ENCODE results near the gene SGK1. TPM values are rescaled to one million over a fixed set of nuclear protein-coding genes. Genes with fewer than 3 reads are reported as not detected.

Gene SGK1
- total RNA-seq, 1 experiment from 2014 or later: 95.2 TPM

DNA sequence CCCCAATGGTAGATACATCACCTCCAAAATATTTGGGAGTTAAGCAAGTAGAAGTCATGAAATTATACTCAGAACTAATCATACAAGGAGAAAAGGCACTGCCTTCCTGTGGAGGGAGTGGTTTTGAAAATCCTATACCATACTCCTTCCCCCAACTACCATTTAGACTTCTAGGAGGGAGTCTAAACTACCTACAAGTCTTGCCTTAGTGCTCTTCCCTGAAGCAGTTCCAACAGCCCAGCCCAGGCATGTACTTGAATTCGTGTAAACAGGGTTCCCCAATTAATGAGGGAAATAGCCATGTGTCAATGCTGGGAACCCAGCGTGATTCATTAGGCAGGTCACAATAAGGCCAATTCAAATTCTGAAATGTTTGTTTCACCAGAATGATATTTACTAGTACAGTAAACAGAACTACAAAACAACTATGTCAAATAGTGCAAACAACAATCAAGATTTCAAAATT lies 39.1 kb upstream of the SGK1 start:
- no peaks in the 10 kb centered on the region for H3K4me1 ChIP-seq (ENCODE audit: insufficient read depth, low read length)
- H3K36me3 ChIP-seq (ENCODE audit: low read depth, low read length): no peaks in the 10 kb centered on the region
- H3K9me3 ChIP-seq (ENCODE audit: low read length): no peaks in the 10 kb centered on the region
- H2AFZ ChIP-seq (ENCODE audit: low read length): no peak overlapping the region
- no peak overlapping the region for H3K4me2 ChIP-seq (ENCODE audit: low read length)
- TF ChIP-seq CTCF (conservative IDR thresholded peaks at IDR 0.05; ENCODE audit: low read depth, low read length) (no peak), EZH2phosphoT487 (IDR thresholded peaks at IDR 0.05; ENCODE audit: borderline replicate concordance, low read length) (no peak), EZH2 (IDR thresholded peaks at IDR 0.05; ENCODE audit: low read length, unreplicated experiment) (no peak)
- intact Hi-C loops (cut with micrococcal nuclease): no loop called here
- no peaks in the 10 kb centered on the region for H3K27me3 ChIP-seq (ENCODE audit: low read length)
- DNase-seq: no peak
- no peak overlapping the region for H3K4me3 ChIP-seq (ENCODE audit: low read length)
- no peaks in the 10 kb centered on the region for H3F3A ChIP-seq (ENCODE audit: low read length, unreplicated experiment)
- no peak overlapping the region for H3K27ac ChIP-seq (ENCODE audit: low read length)
- CTCF ChIA-PET: no interaction called here
- no peaks in the 10 kb centered on the region for H3K9me2 ChIP-seq (replicated peaks; ENCODE audit: low read length)
- no peaks in the 10 kb centered on the region for H4K20me1 ChIP-seq (ENCODE audit: low read length)
- POLR2A ChIA-PET (ENCODE audit: unreplicated experiment): no interaction called here
- no peaks in the 10 kb centered on the region for H3K79me2 ChIP-seq (ENCODE audit: low read length)
- no TSS peak for BruUV-seq (replicated peaks)
- H3K9ac ChIP-seq (ENCODE audit: low read length): no peak overlapping the region
- no peak for ATAC-seq

DNA sequence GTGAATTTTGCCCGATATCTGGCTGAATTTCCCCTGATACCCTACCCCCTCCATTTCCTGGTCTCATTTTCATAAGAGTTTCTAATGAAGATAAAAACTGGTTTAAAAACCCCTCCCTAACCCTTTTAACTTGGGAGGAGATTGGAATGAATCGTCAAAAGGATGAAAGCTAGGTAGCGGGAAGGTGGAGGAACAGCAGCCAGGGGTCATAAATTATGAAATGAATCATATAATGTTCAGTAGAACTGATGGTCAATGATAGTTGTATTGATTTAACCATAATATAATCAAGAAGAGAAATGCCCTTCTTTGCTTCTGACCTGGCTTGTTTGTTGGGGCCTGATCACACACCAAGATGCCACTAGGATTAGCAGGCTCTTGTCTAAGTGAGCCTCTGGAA lies 38.5 kb upstream of the SGK1 start:
- H3K36me3 ChIP-seq (ENCODE audit: low read depth, low read length): no peaks in the 10 kb centered on the region
- no peak for DNase-seq
- no peak overlapping the region for H2AFZ ChIP-seq (ENCODE audit: low read length)
- H3K9ac ChIP-seq (ENCODE audit: low read length): no peak overlapping the region
- no peak overlapping the region for H3K4me2 ChIP-seq (ENCODE audit: low read length)
- H3F3A ChIP-seq (ENCODE audit: low read length, unreplicated experiment): no peaks in the 10 kb centered on the region
- no peaks in the 10 kb centered on the region for H3K9me2 ChIP-seq (replicated peaks; ENCODE audit: low read length)
- no TSS peak for BruUV-seq (replicated peaks)
- no peaks in the 10 kb centered on the region for H4K20me1 ChIP-seq (ENCODE audit: low read length)
- H3K4me1 ChIP-seq (ENCODE audit: insufficient read depth, low read length): no peaks in the 10 kb centered on the region
- H3K9me3 ChIP-seq (ENCODE audit: low read length): no peaks in the 10 kb centered on the region
- no peak for ATAC-seq
- H3K27ac ChIP-seq (ENCODE audit: low read length): no peak overlapping the region
- ChIA-PET CTCF (no interaction called here), POLR2A (ENCODE audit: unreplicated experiment) (no interaction called here)
- H3K79me2 ChIP-seq (ENCODE audit: low read length): no peaks in the 10 kb centered on the region
- TF ChIP-seq EZH2 (IDR thresholded peaks at IDR 0.05; ENCODE audit: low read length, unreplicated experiment): no peak
- TF ChIP-seq CTCF (conservative IDR thresholded peaks at IDR 0.05; ENCODE audit: low read depth, low read length): no peak
- TF ChIP-seq EZH2phosphoT487 (IDR thresholded peaks at IDR 0.05; ENCODE audit: borderline replicate concordance, low read length): no peak
- H3K27me3 ChIP-seq (ENCODE audit: low read length): no peaks in the 10 kb centered on the region
- intact Hi-C loops (cut with micrococcal nuclease): no loop called here
- no peak overlapping the region for H3K4me3 ChIP-seq (ENCODE audit: low read length)

DNA sequence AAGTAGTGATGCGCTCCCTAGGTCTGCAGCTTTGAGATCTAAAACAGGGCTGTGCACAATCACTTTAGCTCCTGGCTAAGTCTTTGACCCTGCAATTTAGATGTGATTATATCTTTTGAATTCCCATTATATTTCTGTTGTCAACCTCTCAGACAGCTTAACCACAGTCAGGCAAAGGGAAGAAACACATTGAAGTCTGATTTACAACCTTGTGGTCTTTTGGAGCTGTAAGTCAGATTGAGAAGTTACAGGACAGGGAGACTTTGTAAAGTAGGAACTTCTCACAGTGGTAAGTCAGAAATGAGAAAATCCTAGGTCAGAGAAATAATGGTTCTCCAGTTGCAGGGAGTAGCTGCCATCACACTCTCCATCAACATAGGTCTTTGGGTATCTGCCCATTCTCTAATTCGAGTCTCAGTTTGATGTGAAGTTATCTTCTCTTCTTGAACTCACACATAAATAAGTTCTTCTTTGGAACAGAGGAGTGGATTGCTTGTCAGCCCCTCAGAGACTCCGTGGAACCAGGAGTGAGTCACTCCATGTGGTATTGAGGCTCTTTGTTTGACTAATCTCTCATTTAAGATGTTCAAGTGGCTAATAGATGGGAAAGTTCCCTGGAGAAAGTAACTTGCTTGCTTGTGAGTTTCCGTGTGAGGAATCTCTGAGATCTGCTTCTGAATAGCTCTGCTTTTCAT lies 35.0 kb upstream of the SGK1 start:
- Histone ChIP-seq H3K27ac (ENCODE audit: low read length) (no peak overlapping the region), H3K4me1 (ENCODE audit: insufficient read depth, low read length) (no peaks in the 10 kb centered on the region), H3K9me2 (replicated peaks; ENCODE audit: low read length) (no peaks in the 10 kb centered on the region), H3K4me3 (ENCODE audit: low read length) (no peak overlapping the region), H3F3A (ENCODE audit: low read length, unreplicated experiment) (no peaks in the 10 kb centered on the region), H3K27me3 (ENCODE audit: low read length) (no peaks in the 10 kb centered on the region), H3K9me3 (ENCODE audit: low read length) (no peaks in the 10 kb centered on the region), H2AFZ (ENCODE audit: low read length) (no peak overlapping the region), H4K20me1 (ENCODE audit: low read length) (no peaks in the 10 kb centered on the region), H3K79me2 (ENCODE audit: low read length) (no peaks in the 10 kb centered on the region), H3K36me3 (ENCODE audit: low read depth, low read length) (no peaks in the 10 kb centered on the region), H3K4me2 (ENCODE audit: low read length) (no peak overlapping the region), H3K9ac (ENCODE audit: low read length) (no peak overlapping the region)
- TF ChIP-seq EZH2phosphoT487 (IDR thresholded peaks at IDR 0.05; ENCODE audit: borderline replicate concordance, low read length) (no peak), CTCF (conservative IDR thresholded peaks at IDR 0.05; ENCODE audit: low read depth, low read length) (no peak), EZH2 (IDR thresholded peaks at IDR 0.05; ENCODE audit: low read length, unreplicated experiment) (no peak)
- POLR2A ChIA-PET (ENCODE audit: unreplicated experiment): no interaction called here
- CTCF ChIA-PET: no interaction called here
- BruUV-seq (replicated peaks): no TSS peak
- no peak for ATAC-seq
- peak; percentile 9 for DNase-seq
- intact Hi-C loops (cut with micrococcal nuclease): no loop called here
